Sigmoid colon (tissue), 3 donors: ENCODE data around the gene CCDC102B.

Experiments used
- POLR2A ChIP-seq, 2 donors: fragments of 450-650 bp; IDR thresholded peaks; one replicate each; pipeline ENCODE4 v1.6.1; 2016; ENCODE audit warnings: antibody characterized with exemption in 2 of 2, mild to moderate bottlenecking in 2 of 2, moderate library complexity in 2 of 2
- TF ChIP-seq, protein P1 (sequence below), 4 experiments: fragments of 450-650 bp in 3 of 4; fragments of 200-600 bp in 1 of 4; IDR thresholded peaks; one replicate each; pipeline ENCODE4 v1.5.1; 2016 to 2019; ENCODE audit warnings: antibody characterized with exemption in 4 of 4, mild to moderate bottlenecking in 3 of 4, moderate library complexity in 2 of 4

- TF ChIP-seq, protein P1, sequence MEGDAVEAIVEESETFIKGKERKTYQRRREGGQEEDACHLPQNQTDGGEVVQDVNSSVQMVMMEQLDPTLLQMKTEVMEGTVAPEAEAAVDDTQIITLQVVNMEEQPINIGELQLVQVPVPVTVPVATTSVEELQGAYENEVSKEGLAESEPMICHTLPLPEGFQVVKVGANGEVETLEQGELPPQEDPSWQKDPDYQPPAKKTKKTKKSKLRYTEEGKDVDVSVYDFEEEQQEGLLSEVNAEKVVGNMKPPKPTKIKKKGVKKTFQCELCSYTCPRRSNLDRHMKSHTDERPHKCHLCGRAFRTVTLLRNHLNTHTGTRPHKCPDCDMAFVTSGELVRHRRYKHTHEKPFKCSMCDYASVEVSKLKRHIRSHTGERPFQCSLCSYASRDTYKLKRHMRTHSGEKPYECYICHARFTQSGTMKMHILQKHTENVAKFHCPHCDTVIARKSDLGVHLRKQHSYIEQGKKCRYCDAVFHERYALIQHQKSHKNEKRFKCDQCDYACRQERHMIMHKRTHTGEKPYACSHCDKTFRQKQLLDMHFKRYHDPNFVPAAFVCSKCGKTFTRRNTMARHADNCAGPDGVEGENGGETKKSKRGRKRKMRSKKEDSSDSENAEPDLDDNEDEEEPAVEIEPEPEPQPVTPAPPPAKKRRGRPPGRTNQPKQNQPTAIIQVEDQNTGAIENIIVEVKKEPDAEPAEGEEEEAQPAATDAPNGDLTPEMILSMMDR (IDR thresholded peaks at IDR 0.05), result no peak
- no peak for TF ChIP-seq POLR2A (IDR thresholded peaks at IDR 0.05)
Measured at GRCh38 chr18:68935686-68936085, 137.8 kb downstream of the CCDC102B start.
